Left hindlimb (tissue), 1 donor: ENCODE measurements around the gene CKAP2.
"Not testable (repeated sequence)": the region's sequence is repeated elsewhere in the genome, so short reads cannot be mapped to it uniquely, and the experiment has no call there.

Source experiments
- DNase-seq: peaks from one replicate; pipeline ENCODE4 v3.0.0-alpha.2; 2018

The CKAP2 gene

DNA sequence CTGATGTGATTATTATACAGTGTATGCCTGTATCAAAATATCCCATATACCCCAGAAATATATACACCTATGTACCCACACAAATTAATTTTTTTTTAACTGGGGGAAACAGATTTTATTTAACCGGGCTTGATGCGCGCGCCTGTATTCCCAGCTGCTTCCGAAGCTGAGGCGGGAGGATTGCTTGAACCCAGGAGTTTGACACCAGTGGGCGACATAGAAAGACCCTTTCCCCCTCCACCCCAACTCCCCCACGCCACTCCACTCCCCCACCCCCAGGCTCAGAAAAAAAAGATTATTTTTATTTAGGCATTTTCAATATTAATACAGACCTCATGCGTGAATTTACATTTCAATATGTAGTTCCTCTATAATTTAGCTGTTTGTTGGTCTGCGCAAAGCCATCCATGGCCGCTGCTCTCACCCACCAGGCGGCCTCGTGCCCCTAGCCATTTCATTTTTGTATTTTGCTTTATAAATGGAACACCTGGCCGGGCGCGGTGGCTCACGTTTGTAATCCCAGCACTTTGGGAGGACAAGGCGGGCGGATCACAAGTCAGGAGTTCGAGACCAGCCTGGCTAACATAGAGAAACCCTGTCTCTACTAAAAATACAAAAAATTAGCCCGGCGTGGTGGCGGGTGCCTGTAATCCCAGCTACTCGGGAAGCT lies 4.0 kb upstream of the CKAP2 start:
- no peak for DNase-seq

DNA sequence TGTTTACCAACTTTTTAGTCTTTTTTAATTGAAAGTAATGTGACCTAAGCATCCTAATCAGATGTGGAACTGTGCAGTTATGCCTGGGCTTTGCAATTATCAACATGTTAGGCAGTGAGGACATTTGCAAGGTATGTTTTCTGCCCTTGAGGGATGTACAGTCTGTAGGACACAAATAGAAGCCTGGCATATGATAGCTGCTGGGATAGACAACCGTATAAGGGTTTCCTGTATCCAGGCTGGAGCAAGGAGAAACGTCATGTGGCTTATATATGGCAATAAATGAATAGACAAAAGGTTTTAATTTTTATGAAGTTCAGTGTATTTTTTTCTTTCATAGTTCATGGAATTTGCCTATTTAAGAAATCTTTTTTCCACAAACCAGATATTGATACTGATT lies 2.8 kb upstream of the CKAP2 start:
- no peak for DNase-seq

DNA sequence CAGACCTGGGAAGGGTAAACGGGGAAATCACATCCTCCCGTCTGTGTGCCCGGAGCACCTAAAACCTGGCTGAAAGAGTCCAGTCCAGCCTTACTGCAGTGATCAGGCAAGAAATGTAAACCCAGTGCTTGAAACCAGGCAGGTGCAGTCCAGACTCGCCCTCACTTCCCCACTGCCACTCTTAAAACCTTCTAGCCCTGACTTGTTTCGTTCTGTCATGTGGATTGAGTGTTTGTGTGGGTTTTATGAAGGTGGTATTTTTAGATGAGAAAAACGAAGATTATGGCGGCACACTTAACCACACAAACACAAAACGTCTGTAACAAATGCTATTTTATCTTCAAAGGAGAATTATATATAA lies 839 bp upstream of the CKAP2 start:
- no peak for DNase-seq

DNA sequence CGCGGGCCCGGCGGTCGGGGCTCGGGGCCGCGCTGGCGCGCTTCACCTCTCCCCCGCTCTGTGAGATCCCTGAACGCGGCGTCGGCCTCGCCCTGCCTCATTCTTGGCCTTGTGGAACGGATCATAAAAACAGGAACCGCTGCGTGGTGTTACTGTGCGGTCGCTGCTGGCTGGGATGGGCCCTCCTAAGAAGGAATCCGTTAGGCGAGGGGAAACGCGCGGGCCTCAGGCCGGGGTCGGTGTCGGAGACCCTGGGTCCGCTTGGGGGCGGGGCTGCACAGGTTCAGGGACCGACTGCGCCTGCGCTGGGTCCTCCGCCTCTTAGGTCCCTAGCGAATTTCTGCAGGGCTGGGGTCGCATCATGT lies 381 bp downstream of the CKAP2 start:
- peak; percentile 83 for DNase-seq

DNA sequence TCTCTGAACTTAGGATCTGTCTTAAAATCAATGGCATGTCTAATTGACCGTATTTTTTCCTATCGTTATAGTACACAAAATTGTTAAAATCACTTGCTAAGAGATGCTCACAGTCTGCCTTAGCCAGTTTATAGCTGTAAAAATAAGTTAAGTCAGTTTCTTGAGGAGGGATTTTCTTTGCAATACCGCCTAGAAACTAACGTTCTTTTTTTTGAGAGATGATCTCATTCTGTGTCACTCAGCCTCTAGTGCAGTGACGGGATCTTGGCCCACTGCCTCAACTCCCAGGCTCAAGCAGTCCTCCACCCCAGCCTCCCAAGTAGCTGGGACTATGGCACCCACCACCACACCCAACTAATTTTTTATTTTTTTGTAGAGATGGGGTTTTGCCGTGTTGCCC lies 4.4 kb downstream of the CKAP2 start:
- DNase-seq: no peak

DNA sequence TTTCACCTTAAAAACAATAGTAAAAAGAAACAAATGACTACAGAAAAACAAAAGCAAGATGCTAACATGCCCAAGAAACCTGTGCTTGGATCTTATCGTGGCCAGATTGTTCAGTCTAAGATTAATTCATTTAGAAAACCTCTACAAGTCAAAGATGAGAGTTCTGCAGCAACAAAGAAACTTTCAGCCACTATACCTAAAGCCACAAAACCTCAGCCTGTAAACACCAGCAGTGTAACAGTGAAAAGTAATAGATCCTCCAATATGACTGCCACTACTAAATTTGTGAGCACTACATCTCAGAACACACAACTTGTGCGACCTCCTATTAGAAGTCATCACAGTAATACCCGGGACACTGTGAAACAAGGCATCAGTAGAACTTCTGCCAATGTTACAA lies 6.0 kb downstream of the CKAP2 start:
- no peak for DNase-seq

DNA sequence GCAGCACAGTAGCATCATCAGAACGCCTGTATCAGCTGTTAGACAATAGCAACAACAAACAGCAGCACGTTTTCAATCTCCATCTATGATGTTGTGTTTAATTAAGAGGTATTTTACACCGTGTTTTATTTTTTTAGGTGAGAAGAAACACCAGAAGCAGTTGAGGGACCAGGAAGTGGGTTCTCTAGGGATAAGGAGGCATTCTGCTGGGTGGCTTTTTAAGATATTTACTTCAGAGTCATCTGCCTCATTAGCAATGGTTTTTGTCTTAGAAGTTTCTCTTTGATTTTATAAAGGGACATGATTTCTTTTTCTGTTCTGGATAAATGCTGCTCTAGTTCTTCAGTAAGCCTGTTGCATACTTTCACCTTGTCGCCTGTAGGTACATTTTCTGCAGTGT lies 8.2 kb downstream of the CKAP2 start:
- DNase-seq: no peak

DNA sequence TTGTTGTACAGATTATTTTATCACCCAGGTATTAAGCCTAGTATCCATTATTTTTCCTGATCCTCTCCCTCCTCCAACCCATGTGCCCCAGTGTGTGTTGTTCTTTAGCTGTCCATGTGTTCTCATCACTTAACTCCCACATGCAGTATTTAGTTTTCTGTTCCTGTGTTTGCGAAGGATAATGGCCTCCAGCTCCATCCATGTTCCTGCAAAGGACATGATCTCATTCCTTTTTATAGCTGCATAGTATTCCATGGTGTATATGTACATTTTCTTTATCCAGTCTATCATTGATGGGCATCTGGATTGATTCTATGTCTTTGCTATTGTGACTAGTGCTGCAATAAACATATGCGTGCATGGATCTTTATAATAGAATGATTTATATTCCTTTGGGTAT lies 13.2 kb downstream of the CKAP2 start:
- DNase-seq: not testable (repeated sequence)

DNA sequence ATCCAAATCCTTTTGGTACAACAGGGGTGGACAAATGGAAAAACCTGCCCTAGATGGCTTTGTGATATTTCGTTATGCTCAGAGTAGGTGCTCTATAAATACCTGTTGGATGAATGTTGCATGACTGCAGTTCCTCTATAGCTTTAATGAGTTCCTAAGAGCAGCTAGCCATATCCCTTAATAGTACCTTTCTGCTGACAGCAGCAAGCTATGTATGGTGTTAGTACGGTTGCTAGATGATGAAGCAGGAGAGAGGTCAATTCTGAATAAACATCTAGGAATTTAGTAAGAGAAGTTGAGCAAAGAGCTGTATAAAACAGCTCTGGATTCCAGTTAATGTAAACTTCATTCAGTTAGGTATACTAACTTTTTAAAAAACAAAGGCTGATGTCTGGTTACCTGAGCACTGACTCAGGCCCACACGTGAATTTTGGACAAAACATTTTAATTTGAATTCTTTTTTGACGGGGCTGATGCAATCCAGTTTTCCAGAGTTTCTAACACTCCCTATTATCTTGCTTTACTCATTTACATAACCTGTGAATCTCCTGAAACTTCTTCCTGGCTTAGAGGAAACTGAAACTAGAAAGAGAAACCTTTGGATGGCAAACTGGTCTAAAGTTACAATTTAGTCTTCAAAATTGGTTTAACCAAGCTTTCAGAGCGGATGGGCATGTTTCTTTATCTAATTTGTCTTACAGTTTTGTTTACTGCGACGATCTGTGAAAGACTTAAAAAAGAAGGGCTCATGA lies 25.6 kb downstream of the CKAP2 start:
- DNase-seq: not testable (repeated sequence)

DNA sequence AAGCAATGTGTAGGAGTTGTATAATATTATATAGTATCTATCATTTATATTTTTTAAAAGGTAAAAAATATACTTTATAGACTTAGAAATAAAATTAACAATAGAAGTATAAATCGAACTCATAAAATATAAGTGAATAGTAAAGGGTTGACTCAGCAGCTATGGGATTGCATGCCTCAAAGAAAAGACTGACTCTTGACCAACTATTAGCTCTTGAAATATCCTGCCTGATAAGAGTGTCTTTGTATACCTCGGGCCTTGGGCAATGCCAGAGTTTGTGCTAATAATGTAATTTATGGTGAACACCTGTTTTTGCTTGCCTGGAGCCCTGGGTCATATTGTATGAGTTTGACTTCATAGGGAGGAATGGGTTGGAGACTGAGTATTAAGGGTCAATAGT lies 31.8 kb downstream of the CKAP2 start:
- DNase-seq: not testable (repeated sequence)

DNA sequence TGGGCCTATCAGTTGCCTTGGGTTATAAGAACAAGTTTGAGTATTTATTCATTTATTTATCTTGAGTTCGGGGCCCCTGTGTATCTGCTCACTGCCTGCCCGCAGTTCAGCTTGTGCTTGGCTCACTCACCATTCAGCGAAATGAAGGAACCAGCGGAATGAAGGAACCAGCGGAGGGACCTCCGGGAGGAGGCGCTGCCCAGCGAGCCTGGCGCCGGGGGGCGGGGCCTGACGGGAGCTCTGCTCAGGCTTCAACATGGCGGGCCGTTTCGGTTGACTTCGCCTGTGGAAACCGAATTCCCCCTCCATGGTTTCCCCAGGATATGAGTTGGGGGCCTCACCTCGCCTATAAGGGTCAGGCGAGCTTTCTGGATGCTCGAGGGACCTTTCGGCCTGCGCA lies 33.5 kb downstream of the CKAP2 start:
- not testable (repeated sequence) for DNase-seq

DNA sequence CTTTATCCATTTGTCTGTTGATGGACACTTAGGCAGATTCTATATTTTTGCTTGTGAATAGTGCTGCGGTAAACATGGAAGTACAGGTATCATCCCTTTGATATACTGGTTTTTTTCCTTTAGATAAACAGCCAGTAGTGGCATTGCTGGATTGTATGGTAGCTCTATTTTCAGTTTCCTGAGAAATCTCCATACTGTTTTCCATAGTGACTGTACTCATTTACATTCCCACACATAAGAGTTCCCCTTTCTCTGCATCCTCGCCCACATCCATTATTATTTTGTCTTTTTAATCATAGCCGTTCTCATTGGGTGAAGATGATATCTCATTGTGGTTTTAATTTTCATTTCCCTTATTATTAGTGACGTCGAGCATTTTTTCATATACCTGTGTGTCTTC lies 35.7 kb downstream of the CKAP2 start:
- DNase-seq: not testable (repeated sequence)

DNA sequence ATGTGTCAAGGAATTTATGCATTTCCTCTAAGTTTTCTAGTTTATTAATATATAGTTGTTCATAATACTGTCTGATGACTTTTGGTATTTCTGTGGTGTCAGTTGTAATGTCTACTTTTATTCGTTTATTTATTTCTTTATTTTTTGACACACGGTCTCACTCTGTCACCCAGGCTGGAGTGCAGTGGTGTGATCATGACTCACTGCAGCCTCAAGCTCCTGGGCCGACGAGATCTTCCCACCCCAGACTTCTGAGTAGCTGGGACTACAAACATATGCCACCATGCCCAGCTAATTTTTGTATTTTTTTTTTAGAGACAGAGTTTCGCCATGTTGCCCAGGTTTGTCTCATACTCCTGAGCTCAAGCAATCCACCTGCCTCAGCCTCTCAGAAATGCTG lies 39.0 kb downstream of the CKAP2 start:
- not testable (repeated sequence) for DNase-seq

DNA sequence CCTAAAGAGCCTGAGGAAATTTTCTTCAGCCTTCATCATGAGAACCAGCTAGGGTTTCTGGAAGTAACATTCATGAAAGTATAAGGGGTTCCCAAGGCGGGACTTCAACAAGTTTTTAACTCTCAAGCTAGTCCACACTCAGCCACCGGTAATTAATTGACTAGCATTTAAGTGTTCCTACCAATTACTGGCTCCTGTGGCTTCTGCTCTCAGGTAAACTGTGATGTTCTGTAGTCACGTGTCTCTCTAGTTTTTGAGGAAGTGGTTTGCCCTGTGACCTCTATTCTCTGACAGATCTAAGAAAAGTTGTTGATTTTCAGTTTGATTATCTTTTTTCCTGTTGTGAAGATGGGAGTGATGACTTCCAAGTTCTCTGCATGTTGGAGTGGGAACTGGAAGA lies 42.7 kb downstream of the CKAP2 start:
- DNase-seq: not testable (repeated sequence)

DNA sequence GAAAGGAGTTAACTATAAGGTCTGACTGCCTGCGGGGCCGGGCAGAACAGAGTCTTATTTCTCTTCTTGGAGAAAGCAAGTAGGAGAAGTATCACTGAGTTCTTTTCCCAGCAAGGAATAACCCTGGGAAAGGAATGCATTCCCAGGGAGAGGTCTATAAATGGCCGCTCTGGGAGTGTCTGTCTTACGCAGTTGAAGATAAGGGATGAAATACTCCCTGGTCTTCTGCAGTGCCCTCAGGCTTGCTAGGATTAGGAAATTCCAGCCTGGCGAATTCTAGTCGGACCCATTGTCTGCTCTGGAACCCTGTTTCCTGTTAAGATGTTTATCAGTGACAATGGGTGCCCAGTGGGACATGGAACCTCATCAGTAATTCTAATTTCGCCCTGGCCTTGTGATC lies 47.0 kb downstream of the CKAP2 start:
- not testable (repeated sequence) for DNase-seq

DNA sequence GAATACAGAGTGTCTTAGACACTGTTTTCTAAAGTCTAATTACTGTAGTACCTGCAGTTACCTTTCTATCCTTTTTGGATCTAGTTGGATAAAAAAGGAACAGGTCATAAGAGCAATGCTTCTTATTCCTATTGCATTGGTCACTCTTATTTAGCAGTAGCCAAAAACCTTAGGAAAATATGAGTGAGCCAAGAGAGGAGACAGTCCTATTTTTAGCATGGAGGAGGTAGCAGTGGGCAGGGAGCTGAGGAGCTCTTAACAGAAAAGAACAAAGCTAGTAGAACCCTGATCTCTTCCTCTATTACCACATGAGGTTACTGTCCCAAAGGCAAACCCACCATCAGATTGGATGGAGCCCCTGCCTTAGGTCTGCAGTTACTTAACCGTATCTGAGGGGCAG lies 50.6 kb downstream of the CKAP2 start:
- DNase-seq: not testable (repeated sequence)

DNA sequence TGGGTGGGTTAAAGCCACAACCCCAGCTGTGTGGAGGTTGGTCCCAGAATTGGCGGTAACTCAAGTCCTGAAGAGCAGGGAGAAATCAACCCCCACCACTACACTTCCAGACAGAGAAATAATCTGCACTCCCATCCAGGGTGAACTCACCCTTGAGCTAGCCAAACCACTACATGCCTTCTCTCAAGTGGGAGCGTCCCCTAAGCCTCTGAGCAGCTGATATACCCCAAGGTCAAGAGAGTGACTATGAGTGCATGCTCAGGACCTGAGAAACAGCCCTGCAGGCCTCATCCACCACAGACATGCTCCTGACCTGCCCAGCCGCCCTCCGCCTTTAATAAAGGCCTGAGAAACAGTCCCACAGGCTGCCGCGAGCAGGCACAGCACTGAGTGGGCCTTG lies 54.3 kb downstream of the CKAP2 start:
- DNase-seq: not testable (repeated sequence)

DNA sequence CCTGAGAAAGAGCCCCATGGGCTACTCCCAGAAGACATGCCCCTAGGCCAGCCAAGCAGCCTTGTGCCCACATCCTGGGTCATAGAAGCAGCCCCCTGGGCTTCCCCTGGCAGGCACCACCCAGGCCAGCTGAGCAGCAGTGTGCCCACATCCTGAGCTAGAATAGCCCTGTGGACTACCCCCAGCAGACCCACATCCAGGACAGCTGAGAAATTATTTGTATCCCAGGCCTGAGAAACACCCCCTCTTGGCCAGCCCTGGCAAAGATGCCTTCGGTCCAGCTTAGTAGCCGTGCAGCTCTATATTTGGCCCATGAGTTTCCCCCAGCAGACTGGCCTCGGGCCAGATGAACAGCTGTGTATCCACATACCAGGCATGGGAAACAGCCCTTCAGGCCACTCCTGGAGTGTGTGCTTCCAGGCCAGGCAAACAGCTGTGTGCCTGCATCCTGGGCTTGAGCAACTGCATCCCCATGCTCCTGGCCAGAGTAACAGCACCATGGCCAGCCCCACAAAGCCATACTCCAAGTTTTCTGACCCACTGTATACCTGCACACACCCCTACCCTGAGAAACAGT lies 55.0 kb downstream of the CKAP2 start:
- not testable (repeated sequence) for DNase-seq

DNA sequence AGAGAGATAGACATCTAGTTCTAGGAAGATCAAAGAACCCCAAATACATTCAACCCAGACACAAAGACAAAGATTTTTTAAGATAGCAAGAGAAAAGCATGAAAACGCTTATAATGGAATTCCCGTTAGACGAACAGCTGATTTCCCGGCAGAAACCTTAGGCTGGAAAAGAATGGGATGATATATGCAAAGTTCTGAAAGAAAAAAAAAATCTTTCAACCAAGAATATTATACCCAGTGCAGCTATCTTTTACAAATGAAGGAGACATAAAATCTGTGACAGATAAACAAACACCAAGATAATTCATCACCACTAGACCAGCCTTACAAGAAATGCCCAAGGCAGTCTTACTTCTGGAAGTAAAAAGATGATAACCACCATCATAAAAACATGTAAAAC lies 56.3 kb downstream of the CKAP2 start:
- not testable (repeated sequence) for DNase-seq

DNA sequence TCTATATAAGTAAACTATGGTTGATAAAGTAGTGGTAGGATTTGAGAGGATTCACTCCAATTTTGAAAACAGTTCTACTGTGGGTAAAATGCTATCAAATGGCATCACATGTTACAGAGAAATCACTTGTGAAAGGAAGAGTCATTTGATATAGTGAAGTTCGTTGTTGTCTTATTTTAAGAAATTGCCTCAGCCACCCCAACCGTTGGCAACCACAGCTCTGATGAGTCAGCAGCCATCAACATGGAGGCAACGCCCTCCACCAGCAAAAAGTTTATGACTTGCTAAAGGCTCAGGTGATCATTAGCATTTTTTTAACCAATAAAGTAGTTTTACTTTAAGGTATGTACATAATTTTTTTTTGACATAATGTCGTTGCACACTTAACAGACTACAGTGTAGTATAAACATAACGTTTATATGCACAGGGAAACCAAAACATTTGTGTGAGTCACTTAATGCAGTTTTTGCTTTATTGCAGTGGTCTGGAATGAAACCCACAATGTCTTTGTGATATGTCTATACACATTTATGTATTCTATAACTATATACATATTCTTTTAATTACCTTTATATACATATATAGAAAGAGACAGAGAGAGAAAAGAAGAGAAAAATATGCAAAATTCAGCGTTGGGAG lies 58.8 kb downstream of the CKAP2 start:
- DNase-seq: peak; percentile 21

DNA sequence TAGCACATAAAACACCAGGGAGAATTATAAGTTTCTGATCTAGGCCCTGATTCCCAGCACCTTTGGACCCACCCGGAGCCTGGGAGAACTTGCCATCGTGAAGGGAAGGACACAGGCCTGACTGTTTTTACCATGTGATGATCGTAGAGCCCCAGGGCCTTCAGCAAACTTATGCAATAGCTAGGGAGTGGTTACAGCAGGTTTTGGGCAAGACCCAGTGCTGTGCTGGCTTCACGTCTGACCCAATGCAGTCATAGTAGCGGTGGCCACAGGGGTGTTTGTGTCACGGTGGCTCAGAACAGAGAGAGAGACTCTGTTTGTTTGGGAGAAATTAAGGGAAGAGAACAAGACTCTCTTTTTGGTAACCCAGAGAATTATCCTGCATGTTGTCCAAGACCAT lies 68.0 kb downstream of the CKAP2 start:
- DNase-seq: not testable (repeated sequence)
